ENCODE data around the gene ARID3C.

The ARID3C gene

GRCh38 chr9:34584970-34585369 lies 43.9 kb downstream of the ARID3C start:
- Histone ChIP-seq H3K4me1 (ENCODE audit: control insufficient read depth in 1 of 2, insufficient read depth in 2 of 2, low read length in 2 of 2) (peaks cover 3 to 7% of the 10 kb centered on the region in 2 experiments), H2BK120ac (ENCODE audit: insufficient read depth, low read length, poor library complexity) (no peak overlapping the region), H3K79me2 (ENCODE audit: control insufficient read depth, insufficient read depth, low read length, poor library complexity) (no peaks in the 10 kb centered on the region), H4K8ac (ENCODE audit: low read depth, low read length) (no peak overlapping the region), H3K9me3 (ENCODE audit: insufficient read depth, low read depth, low read length) (peaks cover 10% of the 10 kb centered on the region), H2AK5ac (ENCODE audit: low read length) (no peak overlapping the region), H4K12ac (ENCODE audit: low read depth, low read length) (no peak overlapping the region), H3K27me3 (ENCODE audit: insufficient read depth, low read length) (peaks cover 64% of the 10 kb centered on the region), H3K18ac (ENCODE audit: low read length) (no peak overlapping the region), H3K4me3 (ENCODE audit: low read depth, low read length) (no peak overlapping the region), H4K91ac (ENCODE audit: low read depth, low read length) (no peak overlapping the region), H3K36me3 (ENCODE audit: control insufficient read depth in 1 of 2, insufficient read depth in 2 of 2, low read length in 2 of 2) (no peaks in the 10 kb centered on the region), H3K4me2 (ENCODE audit: low read length) (no peak overlapping the region), H2AFZ (ENCODE audit: insufficient read depth, low read length, poor library complexity) (no peak overlapping the region), H3K79me1 (ENCODE audit: low read length) (no peaks in the 10 kb centered on the region), H3K9ac (ENCODE audit: low read length) (no peak overlapping the region), H2BK12ac (ENCODE audit: low read length) (no peak overlapping the region), H2BK5ac (ENCODE audit: low read depth, low read length, poor library complexity) (no peak overlapping the region), H3K27ac (ENCODE audit: low read depth, low read length) (no peak overlapping the region), H3K23ac (ENCODE audit: low read length) (no peak overlapping the region), H3K4ac (ENCODE audit: low read depth, low read length) (no peak overlapping the region), H3K14ac (ENCODE audit: low read length) (no peak overlapping the region)
- WGBS (ENCODE audit: extremely low coverage, insufficient coverage, insufficient read length) = no CpG with 5 or more reads among the region's 5 CpGs
- DNase-seq = no peak

GRCh38 chr9:34582787-34583186 lies 46.1 kb downstream of the ARID3C start:
- no peak overlapping the region for H2BK12ac ChIP-seq (ENCODE audit: low read length)
- no peak overlapping the region for H2BK5ac ChIP-seq (ENCODE audit: low read depth, low read length, poor library complexity)
- no peak overlapping the region for H3K4me3 ChIP-seq (ENCODE audit: low read depth, low read length)

GRCh38 chr9:34581318-34581717 lies 47.5 kb downstream of the ARID3C start:
- peaks cover 2% of the 10 kb centered on the region in 2 experiments for H3K4me1 ChIP-seq (ENCODE audit: control insufficient read depth in 1 of 2, insufficient read depth in 2 of 2, low read length in 2 of 2)
- WGBS (ENCODE audit: extremely low coverage, insufficient coverage, insufficient read length) = no CpG with 5 or more reads among the region's 3 CpGs
- H3K9ac ChIP-seq (ENCODE audit: low read length) = no peak overlapping the region
- no peak overlapping the region for H2AFZ ChIP-seq (ENCODE audit: insufficient read depth, low read length, poor library complexity)
- peaks cover 6% of the 10 kb centered on the region for H3K9me3 ChIP-seq (ENCODE audit: insufficient read depth, low read depth, low read length)
- H3K4me2 ChIP-seq (ENCODE audit: low read length) = no peak overlapping the region
- no peak for DNase-seq
- H2AK5ac ChIP-seq (ENCODE audit: low read length) = no peak overlapping the region
- H3K4ac ChIP-seq (ENCODE audit: low read depth, low read length) = no peak overlapping the region
- no peak overlapping the region for H4K12ac ChIP-seq (ENCODE audit: low read depth, low read length)
- no peaks in the 10 kb centered on the region for H3K36me3 ChIP-seq (ENCODE audit: control insufficient read depth in 1 of 2, insufficient read depth in 2 of 2, low read length in 2 of 2)
- no peak overlapping the region for H3K27ac ChIP-seq (ENCODE audit: low read depth, low read length)
- peaks cover 59% of the 10 kb centered on the region for H3K27me3 ChIP-seq (ENCODE audit: insufficient read depth, low read length)
- H3K18ac ChIP-seq (ENCODE audit: low read length) = no peak overlapping the region
- H3K14ac ChIP-seq (ENCODE audit: low read length) = no peak overlapping the region
- H3K79me1 ChIP-seq (ENCODE audit: low read length) = no peaks in the 10 kb centered on the region
- no peak overlapping the region for H2BK5ac ChIP-seq (ENCODE audit: low read depth, low read length, poor library complexity)
- H3K4me3 ChIP-seq (ENCODE audit: low read depth, low read length) = no peak overlapping the region
- no peak overlapping the region for H2BK120ac ChIP-seq (ENCODE audit: insufficient read depth, low read length, poor library complexity)
- no peak overlapping the region for H4K8ac ChIP-seq (ENCODE audit: low read depth, low read length)
- no peak overlapping the region for H3K23ac ChIP-seq (ENCODE audit: low read length)
- H4K91ac ChIP-seq (ENCODE audit: low read depth, low read length) = no peak overlapping the region
- no peak overlapping the region for H2BK12ac ChIP-seq (ENCODE audit: low read length)
- H3K79me2 ChIP-seq (ENCODE audit: control insufficient read depth, insufficient read depth, low read length, poor library complexity) = no peaks in the 10 kb centered on the region

More at GRCh38 chr9:34582787-34583186, 46.1 kb downstream of the ARID3C start:
- H3K4ac ChIP-seq (ENCODE audit: low read depth, low read length) = no peak overlapping the region
- no CpG with 5 or more reads among the region's 5 CpGs for WGBS (ENCODE audit: extremely low coverage, insufficient coverage, insufficient read length)
- no peak overlapping the region for H2AFZ ChIP-seq (ENCODE audit: insufficient read depth, low read length, poor library complexity)
- H2AK5ac ChIP-seq (ENCODE audit: low read length) = no peak overlapping the region
- no peak overlapping the region for H4K12ac ChIP-seq (ENCODE audit: low read depth, low read length)
- no peak overlapping the region for H3K9ac ChIP-seq (ENCODE audit: low read length)
- peaks cover 63% of the 10 kb centered on the region for H3K27me3 ChIP-seq (ENCODE audit: insufficient read depth, low read length)
- no peak overlapping the region for H4K8ac ChIP-seq (ENCODE audit: low read depth, low read length)
- H3K23ac ChIP-seq (ENCODE audit: low read length) = no peak overlapping the region
- no peak overlapping the region for H2BK120ac ChIP-seq (ENCODE audit: insufficient read depth, low read length, poor library complexity)
- H4K91ac ChIP-seq (ENCODE audit: low read depth, low read length) = no peak overlapping the region
- H3K79me1 ChIP-seq (ENCODE audit: low read length) = no peaks in the 10 kb centered on the region
- H3K4me2 ChIP-seq (ENCODE audit: low read length) = no peak overlapping the region
- H3K27ac ChIP-seq (ENCODE audit: low read depth, low read length) = no peak overlapping the region
- no peaks in the 10 kb centered on the region for H3K36me3 ChIP-seq (ENCODE audit: control insufficient read depth in 1 of 2, insufficient read depth in 2 of 2, low read length in 2 of 2)
- H3K18ac ChIP-seq (ENCODE audit: low read length) = no peak overlapping the region
- H3K4me1 ChIP-seq (ENCODE audit: control insufficient read depth in 1 of 2, insufficient read depth in 2 of 2, low read length in 2 of 2) = peaks cover 0 to 2% of the 10 kb centered on the region in 2 experiments
- no peak for DNase-seq
- H3K14ac ChIP-seq (ENCODE audit: low read length) = no peak overlapping the region
- no peaks in the 10 kb centered on the region for H3K79me2 ChIP-seq (ENCODE audit: control insufficient read depth, insufficient read depth, low read length, poor library complexity)
- peaks cover 6% of the 10 kb centered on the region for H3K9me3 ChIP-seq (ENCODE audit: insufficient read depth, low read depth, low read length)

GRCh38 chr9:34580358-34580757 lies 48.5 kb downstream of the ARID3C start:
- Histone ChIP-seq H2BK12ac (ENCODE audit: low read length) (no peak overlapping the region), H3K27ac (ENCODE audit: low read depth, low read length) (no peak overlapping the region), H3K9me3 (ENCODE audit: insufficient read depth, low read depth, low read length) (peaks cover 4% of the 10 kb centered on the region), H3K36me3 (ENCODE audit: control insufficient read depth in 1 of 2, insufficient read depth in 2 of 2, low read length in 2 of 2) (no peaks in the 10 kb centered on the region), H3K14ac (ENCODE audit: low read length) (no peak overlapping the region), H2BK120ac (ENCODE audit: insufficient read depth, low read length, poor library complexity) (no peak overlapping the region), H2AFZ (ENCODE audit: insufficient read depth, low read length, poor library complexity) (no peak overlapping the region), H4K8ac (ENCODE audit: low read depth, low read length) (no peak overlapping the region), H3K4ac (ENCODE audit: low read depth, low read length) (no peak overlapping the region), H2AK5ac (ENCODE audit: low read length) (no peak overlapping the region), H3K18ac (ENCODE audit: low read length) (no peak overlapping the region), H3K4me1 (ENCODE audit: control insufficient read depth in 1 of 2, insufficient read depth in 2 of 2, low read length in 2 of 2) (peaks cover 2% of the 10 kb centered on the region in 2 experiments), H3K4me2 (ENCODE audit: low read length) (no peak overlapping the region), H3K79me2 (ENCODE audit: control insufficient read depth, insufficient read depth, low read length, poor library complexity) (no peaks in the 10 kb centered on the region), H3K79me1 (ENCODE audit: low read length) (no peaks in the 10 kb centered on the region), H3K27me3 (ENCODE audit: insufficient read depth, low read length) (peaks cover 49% of the 10 kb centered on the region), H3K4me3 (ENCODE audit: low read depth, low read length) (no peak overlapping the region), H2BK5ac (ENCODE audit: low read depth, low read length, poor library complexity) (no peak overlapping the region), H3K23ac (ENCODE audit: low read length) (no peak overlapping the region), H3K9ac (ENCODE audit: low read length) (no peak overlapping the region), H4K91ac (ENCODE audit: low read depth, low read length) (no peak overlapping the region), H4K12ac (ENCODE audit: low read depth, low read length) (no peak overlapping the region)
- DNase-seq = no peak
- WGBS (ENCODE audit: extremely low coverage, insufficient coverage, insufficient read length) = no CpG with 5 or more reads among the region's 8 CpGs
